TTC549 (cell line): ENCODE results near the gene ST3GAL4.

Source experiments
- FAIRE-seq: peaks from 2 replicates; lab custom pipeline; 2012; peaks lifted over from hg19 to GRCh38; lab: Jason Lieb, UNC

ST3GAL4 gene

DNA sequence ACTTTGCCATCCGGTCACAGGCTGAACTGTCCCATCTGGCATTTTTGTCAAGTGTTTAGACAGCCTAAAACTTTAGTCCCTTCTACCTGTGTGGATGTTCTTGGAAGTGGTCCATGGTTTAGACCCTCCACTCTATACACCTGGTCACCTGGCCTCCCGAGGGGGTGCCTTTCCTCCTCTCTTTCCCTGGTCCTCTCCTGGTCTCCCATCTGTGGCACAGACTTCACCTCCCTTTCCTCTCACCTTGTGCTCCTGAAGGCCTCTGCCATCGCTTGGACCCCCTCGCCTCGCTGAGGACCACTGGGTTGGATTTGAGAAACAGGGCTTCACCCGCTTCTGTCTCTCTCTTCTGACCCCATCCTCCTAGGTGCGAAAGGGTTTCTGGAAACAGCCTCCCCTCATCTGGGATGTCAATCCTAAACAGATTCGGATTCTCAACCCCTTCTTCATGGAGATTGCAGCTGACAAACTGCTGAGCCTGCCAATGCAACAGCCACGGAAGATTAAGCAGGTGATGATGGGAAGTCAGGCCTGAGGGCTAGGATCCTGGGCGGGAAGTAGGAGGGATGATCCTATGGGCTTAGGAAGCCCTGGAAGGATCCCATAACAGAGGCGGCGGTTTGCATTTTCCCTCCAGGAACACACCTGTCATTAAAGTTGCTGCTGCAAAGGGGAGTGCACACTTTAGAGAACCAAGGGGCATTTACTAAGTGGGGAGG, 53.6 kb downstream of the ST3GAL4 start:
- no peak for FAIRE-seq

DNA sequence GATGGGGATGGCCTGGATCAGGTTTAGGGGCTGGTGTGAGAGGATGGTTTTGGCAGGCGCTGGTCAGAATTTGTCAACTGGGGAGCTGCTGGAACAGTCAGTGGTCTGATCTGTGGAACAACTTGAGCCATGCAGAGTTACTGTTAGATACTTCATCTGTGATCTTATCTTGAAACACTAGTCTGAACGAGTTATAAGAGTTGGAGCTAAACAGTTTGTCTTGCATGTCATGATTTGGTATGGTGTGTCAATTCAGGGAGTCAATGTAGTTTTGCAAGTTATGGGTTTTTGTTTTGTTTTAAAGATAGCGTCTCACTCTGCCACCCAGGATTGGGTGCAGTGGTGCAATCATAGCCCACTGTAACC, 54.1 kb downstream of the ST3GAL4 start:
- FAIRE-seq, result no peak

- FAIRE-seq, result no peak
Measured at GRCh38 chr11:126410649-126411048, 55.2 kb downstream of the ST3GAL4 start.

GRCh38 chr11:126411971-126412381, 56.5 kb downstream of the ST3GAL4 start:
- no peak for FAIRE-seq

GRCh38 chr11:126413426-126413825, 57.9 kb downstream of the ST3GAL4 start:
- FAIRE-seq, result no peak

DNA sequence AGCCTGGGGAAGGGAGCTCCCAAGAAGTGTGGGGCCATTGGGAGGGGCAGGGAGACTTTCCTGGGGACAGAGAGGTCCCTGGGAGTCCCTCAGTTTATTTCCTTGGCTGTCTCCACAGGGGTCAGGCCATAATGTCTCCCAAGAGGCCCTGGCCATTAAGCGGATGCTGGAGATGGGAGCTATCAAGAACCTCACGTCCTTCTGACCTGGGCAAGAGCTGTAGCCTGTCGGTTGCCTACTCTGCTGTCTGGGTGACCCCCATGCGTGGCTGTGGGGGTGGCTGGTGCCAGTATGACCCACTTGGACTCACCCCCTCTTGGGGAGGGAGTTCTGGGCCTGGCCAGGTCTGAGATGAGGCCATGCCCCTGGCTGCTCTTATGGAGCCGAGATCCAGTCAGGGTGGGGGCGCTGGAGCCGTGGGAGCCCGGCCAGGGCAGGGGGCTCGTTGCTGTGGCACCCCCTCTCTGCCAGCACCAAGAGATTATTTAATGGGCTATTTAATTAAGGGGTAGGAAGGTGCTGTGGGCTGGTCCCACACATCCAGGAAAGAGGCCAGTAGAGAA, 58.4 kb downstream of the ST3GAL4 start:
- FAIRE-seq, result no peak

DNA sequence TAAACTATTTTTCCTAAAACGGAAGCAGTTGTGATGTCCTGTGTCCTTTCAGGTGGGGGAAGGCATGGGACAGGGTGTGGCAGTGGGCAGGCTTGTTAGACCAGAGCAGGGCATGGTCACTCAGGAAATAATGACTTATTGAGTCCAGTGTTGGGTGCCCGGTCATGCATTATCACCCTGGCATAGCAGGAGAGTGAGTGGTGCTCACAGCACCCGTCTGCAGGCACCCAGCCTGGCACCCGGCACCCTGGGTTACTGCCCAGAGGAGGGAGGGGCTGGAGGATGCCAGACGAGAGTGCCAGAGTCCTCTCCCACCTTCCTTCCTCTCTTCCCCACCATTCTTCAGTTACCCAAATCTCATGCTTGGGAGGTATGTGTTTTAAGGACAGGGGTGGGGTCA, 59.1 kb downstream of the ST3GAL4 start:
- no peak for FAIRE-seq

DNA sequence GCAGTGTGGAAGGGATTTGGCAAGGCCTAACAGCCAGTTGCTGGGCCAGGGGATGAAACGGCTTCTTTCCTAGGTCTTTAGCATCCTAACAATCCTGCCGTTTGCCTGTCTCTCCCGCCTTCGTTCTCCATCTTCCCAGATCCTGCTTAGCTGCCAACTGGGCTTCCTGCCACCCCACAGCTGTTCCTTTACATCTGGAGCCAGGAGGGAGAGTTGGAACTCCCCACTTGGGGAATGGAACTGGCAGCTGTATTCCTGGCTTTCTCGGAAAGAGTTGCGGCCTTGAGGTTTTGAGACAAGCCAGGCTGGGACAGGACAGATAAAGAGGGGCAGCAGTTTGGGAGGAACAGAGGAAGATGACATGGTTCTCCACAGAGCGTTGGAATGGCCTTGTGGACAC, 59.6 kb downstream of the ST3GAL4 start:
- no peak for FAIRE-seq

DNA sequence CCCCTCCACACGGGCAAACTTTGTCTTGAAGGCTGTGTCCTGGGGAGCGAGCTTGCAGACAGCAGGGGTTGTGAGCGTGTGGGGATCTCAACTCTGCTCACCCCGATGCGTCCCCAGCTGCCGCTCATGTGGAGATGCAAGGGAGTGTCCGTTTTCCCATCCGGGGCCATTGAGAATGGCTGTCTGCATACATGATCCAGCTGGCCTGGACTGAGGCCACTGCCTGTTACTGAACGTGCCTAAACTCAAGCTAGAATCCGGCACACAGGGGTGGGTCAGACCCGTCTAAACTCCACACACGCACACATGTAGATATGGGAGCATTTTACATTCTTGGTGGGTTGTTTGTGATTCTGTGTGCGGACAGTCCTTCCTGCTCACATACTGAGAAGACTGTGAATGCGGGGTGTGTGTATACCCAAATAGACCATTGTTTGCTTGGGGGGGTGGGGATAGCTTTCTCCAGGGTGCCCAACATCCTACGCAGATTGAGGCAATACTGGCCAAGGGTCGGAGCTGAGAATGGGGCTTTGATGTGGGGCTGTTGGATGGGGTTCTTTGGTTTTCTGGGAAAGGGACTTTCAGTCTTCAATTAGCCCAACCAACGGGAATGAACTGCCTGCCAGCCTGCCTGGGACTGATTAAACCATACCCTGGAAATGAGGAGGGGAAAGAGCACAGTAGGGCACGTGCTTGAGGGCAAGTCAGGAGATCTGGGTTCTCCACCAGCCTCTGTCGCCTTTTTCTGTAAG, 60.4 kb downstream of the ST3GAL4 start:
- FAIRE-seq, result no peak

- no peak for FAIRE-seq
Measured at GRCh38 chr11:126416542-126417090, 61.1 kb downstream of the ST3GAL4 start.

GRCh38 chr11:126417091-126417862, 61.8 kb downstream of the ST3GAL4 start:
- no peak for FAIRE-seq

- FAIRE-seq, result no peak
Measured at GRCh38 chr11:126418887-126419286, 63.4 kb downstream of the ST3GAL4 start.

DNA sequence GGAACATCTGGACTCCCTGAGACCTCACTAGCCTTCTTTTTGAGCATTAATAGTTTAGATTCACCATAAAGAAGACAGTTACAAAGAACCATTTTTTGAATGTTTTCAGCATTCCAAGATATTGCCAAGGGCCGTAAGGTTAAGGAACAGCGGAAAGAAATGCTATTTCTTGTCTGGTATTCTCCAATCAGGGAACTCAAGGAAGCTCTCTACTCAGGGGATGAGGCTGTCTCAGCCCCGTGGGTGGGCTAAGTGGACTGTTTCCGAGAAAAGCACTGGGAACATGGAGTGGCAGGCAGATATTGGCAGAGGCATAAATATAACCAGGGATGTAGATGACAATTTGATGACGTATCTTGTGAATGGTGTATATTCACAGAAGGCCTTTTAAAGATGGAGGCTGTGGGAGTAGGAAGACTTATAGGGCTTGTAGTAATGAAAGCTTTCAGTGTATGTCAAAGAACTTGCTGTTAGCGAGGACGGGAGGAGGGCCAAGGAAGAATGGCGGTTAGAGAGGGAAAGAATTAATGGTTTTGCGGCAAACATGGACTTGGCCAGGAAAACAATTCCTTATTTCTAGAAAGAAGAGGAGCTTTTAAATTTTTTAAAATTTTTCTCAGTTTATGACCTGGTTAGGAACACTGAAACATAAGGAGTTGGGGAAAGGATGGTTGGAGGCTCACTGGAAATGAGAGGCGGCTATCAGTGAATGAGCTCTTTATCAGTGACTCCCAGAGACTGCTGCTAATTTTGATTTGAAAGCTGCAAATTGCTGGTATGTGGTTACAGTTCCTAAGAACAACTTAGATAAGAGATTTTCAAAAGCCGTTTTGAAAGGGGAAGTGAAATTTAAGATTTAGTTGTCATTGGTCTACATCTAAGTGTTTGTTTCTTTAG, 64.6 kb downstream of the ST3GAL4 start:
- no peak for FAIRE-seq

DNA sequence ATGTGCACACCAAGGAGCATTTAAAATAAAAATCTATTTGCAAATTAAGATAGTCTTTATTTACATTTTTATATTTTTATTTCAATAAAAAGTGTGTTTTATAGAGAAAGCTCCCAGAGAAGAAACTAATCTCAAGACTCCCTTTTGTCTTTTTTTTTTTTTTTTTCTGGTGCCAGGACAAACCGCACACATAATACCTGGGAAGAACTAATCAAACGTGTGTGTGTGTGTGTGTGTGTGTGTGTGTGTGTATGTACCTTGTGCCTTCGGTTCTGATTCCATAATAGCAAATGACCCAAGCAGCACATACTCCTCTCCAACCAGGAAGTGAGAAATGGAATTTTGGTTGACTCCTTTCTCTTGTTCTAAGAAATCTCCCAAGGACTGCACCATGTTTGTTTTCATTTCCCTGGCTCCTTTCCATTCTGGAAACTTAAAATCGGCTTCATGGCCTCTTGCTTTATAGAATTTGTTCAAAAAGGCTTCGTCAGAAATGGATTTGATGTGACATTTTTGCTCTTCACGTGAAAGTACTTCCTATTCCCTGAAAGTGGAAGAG, 65.3 kb downstream of the ST3GAL4 start:
- no peak for FAIRE-seq

GRCh38 chr11:126421271-126421671, 65.8 kb downstream of the ST3GAL4 start:
- FAIRE-seq, result no peak

- FAIRE-seq, result no peak
Measured at GRCh38 chr11:126422446-126422845, 67.0 kb downstream of the ST3GAL4 start.

- no peak for FAIRE-seq
Measured at GRCh38 chr11:126423154-126423553, 67.7 kb downstream of the ST3GAL4 start.

DNA sequence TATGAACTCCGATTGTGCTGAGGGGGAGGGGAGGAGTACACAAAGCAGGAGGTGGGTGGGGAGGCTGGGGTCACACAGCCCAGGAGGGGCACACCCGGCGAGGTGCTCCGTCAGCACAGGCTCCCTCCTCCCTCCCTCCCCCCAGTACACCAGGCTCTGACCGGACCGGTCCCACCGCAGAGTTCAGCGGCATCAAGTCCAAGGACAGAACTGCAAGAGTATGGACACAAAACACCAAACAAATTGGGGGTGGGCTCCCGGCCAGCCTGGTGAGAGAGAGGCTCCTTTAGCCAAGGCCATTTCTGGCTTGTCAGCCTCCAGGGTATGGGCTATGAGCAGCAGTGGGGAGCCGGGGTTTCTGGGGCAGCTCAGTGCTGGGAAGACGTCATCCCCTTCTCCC, 68.3 kb downstream of the ST3GAL4 start:
- no peak for FAIRE-seq

- no peak for FAIRE-seq
Measured at GRCh38 chr11:126424471-126425039, 69.1 kb downstream of the ST3GAL4 start.

GRCh38 chr11:126426106-126426505, 70.6 kb downstream of the ST3GAL4 start:
- FAIRE-seq, result no peak
